Kidney (tissue), 14 donors: Measurements from ENCODE around the gene SHE. TPM values are rescaled to one million over a fixed set of nuclear protein-coding genes. Genes with fewer than 3 reads are reported as not detected.

Source experiments
- DNase-seq, 5 donors: peaks; one replicate each; pipeline ENCODE4 v3.0.0-alpha.2; 2013 to 2020
- FAIRE-seq: peaks from 2 replicates; lab custom pipeline; 2012; peaks lifted over from hg19 to GRCh38; lab: Jason Lieb, UNC
- H3K27ac ChIP-seq, 2 donors: one replicate each; pipeline ENCODE4 v1.7.0; 2013; ENCODE audit warnings: low read depth in 2 of 2, low read length in 2 of 2, inconsistent platforms in 1 of 2
- H3K27me3 ChIP-seq: one replicate; pipeline ENCODE4 v1.7.1; 2013; ENCODE audit warnings: low read length, inconsistent platforms; ENCODE audit not compliant: control insufficient read depth, insufficient read depth
- H3K36me3 ChIP-seq, 3 donors: one replicate each; pipeline versions ENCODE4 v1.7.0 to v1.7.1; 2013; ENCODE audit warnings: low read length in 3 of 3, control low read depth in 1 of 3, inconsistent platforms in 1 of 3; ENCODE audit not compliant: insufficient read depth in 3 of 3, control insufficient read depth in 2 of 3
- H3K4me1 ChIP-seq, 3 donors: one replicate each; pipeline versions ENCODE4 v1.7.0 to v1.7.1; 2013; ENCODE audit warnings: low read length in 3 of 3, inconsistent platforms in 1 of 3, low read depth in 1 of 3; ENCODE audit not compliant: control insufficient read depth in 2 of 3, insufficient read depth in 2 of 3
- H3K4me3 ChIP-seq, 3 donors: one replicate each; pipeline versions ENCODE4 v1.7.0 to v1.8.1; 2013; ENCODE audit warnings: low read length in 3 of 3, control low read depth in 1 of 3, inconsistent platforms in 1 of 3
- H3K9ac ChIP-seq, 3 donors: one replicate each; pipeline versions ENCODE4 v1.7.0 to v1.7.1; 2013; ENCODE audit warnings: low read length in 3 of 3, control low read depth in 1 of 3, inconsistent platforms in 1 of 3
- H3K9me3 ChIP-seq, 3 donors: one replicate each; pipeline versions ENCODE4 v1.7.0 to v1.7.1; 2013; ENCODE audit warnings: low read length in 3 of 3, control low read depth in 1 of 3, inconsistent platforms in 1 of 3; ENCODE audit not compliant: control insufficient read depth in 2 of 3, insufficient read depth in 1 of 3
- intact Hi-C: fragments of 100-400 bp; cut with DNase I; formaldehyde crosslinking; loops from one replicate; pipeline ENCODE4 v1.11.1; 2022
- polyA plus RNA-seq: library from polyadenylated mRNA; stranded (reverse); fragments of 350-450 nt; fragmentation: Illumina TruSeq; extraction: RNeasy Lipid Tissue Mini Kit (QIAGEN cat#74804); gene quantifications from one replicate; pipeline ENCODE4 v1.2.3, GENCODE V29; 2014; ENCODE audit warnings: low read depth, low replicate concordance; ENCODE audit not compliant: insufficient read depth
- total RNA-seq: library from RNA; stranded (reverse); fragmentation: NEBNext Ultra II Directional; extraction: Animal tissue kit (Norgen Biotek cat#: 25700); gene quantifications from one replicate; pipeline ENCODE4 v1.2.1, GENCODE V29; 2021
- TF ChIP-seq, protein P1 (sequence below): IDR thresholded peaks from 3 replicates; pipeline ENCODE4 v1.5.1; 2012; ENCODE audit warnings: mild to moderate bottlenecking, moderate library complexity, borderline replicate concordance; ENCODE audit not compliant: insufficient read depth; ENCODE audit errors: extremely low read depth
- donor health status: control.
- donor health status: control.
- donor health status: control.
- donor health status: control.
- donor health status: control.
- donor health status: DM: yes; HTN: yes; CAD: no.
- donor health status: Normal renal cell carcinoma (clear cell type).

SHE gene
- total and polyA plus RNA-seq, 2 donors from 2014 or later, result 7.6 to 18.1 TPM

DNA sequence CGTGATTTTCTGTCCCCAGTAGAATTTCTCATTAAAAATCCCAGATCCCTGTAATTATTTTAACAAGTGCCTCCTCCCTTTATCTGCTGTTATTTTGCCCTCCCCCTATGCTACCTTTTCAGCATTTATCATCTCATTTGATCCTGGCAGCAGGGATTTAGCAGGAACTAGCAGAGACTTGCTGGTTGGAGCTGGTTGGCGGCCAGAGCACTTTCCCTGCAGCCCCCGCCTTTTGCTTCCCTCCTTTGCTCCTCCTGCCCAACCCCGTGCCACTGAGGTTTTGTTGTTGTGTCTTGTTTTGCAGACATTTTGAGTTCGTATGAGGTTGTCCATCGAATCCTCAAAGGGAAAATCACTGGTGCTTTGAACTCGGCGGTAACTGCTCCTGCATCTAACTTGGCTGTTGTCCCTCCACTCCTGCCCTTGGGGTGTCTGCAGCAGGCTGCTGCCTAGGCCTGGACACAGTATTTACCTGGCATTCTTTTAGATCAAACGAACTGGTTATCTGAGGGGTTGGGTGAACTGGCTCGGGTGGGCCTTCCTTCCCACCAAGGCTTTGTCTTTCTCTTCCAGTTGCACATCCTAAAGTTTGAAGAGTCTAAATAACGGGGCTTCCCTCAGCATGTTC, 45.0 kb upstream of the SHE start:
- H3K4me3 ChIP-seq, result no peak overlapping the region
- peaks cover 4 to 33% (median 24%) of the 10 kb centered on the region in 3 donors for H3K36me3 ChIP-seq
- TF ChIP-seq, protein P1, sequence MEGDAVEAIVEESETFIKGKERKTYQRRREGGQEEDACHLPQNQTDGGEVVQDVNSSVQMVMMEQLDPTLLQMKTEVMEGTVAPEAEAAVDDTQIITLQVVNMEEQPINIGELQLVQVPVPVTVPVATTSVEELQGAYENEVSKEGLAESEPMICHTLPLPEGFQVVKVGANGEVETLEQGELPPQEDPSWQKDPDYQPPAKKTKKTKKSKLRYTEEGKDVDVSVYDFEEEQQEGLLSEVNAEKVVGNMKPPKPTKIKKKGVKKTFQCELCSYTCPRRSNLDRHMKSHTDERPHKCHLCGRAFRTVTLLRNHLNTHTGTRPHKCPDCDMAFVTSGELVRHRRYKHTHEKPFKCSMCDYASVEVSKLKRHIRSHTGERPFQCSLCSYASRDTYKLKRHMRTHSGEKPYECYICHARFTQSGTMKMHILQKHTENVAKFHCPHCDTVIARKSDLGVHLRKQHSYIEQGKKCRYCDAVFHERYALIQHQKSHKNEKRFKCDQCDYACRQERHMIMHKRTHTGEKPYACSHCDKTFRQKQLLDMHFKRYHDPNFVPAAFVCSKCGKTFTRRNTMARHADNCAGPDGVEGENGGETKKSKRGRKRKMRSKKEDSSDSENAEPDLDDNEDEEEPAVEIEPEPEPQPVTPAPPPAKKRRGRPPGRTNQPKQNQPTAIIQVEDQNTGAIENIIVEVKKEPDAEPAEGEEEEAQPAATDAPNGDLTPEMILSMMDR, result no peak
- intact Hi-C loops, result loop anchor here (5.0 kb wide), 1 partner anchor 70 kb away; no protein-coding TSS in a partner anchor
- no peaks in the 10 kb centered on the region for H3K27me3 ChIP-seq
- H3K9me3 ChIP-seq, result no peaks in the 10 kb centered on the region
- peak overlapping the region; percentile 20 to 36 for H3K27ac ChIP-seq
- peaks cover 0 to 10% (median 5%) of the 10 kb centered on the region in 3 donors for H3K4me1 ChIP-seq
- no peak for DNase-seq
- FAIRE-seq, result no peak
- H3K9ac ChIP-seq, result peak overlapping the region in 1 of 3 donors; percentile 28

DNA sequence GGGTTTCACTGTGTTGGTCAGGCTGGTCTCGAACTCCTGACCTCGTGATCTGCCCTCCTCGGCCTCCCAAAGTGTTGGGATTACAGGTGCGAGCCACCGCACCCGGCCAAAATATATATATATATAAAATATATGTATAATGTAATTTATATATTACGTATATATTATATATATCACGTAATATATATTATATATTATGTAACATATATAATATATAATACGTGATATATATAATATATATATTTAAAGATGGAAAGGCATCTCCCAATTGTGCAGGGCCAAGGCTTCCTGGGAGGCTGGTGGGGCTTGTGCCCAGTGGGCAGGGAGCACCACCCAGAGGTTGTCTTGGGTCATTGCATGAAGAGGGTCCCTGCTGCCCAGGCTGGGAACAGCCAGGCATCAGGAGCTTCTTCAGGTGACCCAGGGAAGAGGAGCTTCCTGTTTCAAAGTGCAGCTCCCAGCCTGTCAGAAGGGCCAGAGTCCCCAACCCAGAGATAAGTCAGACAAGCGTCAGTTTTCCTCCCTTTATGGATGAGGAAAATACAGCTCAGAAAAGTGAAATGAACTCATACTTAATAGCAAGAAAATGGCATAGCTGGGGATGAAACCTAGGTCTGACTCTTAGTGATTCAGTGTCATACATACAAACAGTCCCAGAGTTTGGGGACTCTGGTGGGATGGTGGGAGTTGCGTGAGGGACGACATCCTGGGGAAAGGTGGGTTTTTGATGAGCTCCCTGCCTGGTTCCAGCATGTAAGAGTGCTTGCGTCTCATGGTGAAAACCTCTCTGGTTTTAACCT, 44.3 kb upstream of the SHE start:
- peak overlapping the region in 1 of 3 donors; percentile 26 for H3K9ac ChIP-seq
- DNase-seq (peak in 4 of 5 donors; percentile 38 to 56 (median 52)), FAIRE-seq (no peak)
- H3K9me3 ChIP-seq, result no peaks in the 10 kb centered on the region
- no peak overlapping the region for H3K27ac ChIP-seq
- no peak overlapping the region for H3K4me3 ChIP-seq
- TF ChIP-seq, protein P1, result peak; percentile 69
- intact Hi-C loops, result loop anchor here (5.0 kb wide), 1 partner anchor 69 kb away; no protein-coding TSS in a partner anchor
- peaks cover 0 to 25% (median 16%) of the 10 kb centered on the region in 3 donors for H3K36me3 ChIP-seq
- peaks cover 0 to 10% (median 5%) of the 10 kb centered on the region in 3 donors for H3K4me1 ChIP-seq
- H3K27me3 ChIP-seq, result no peaks in the 10 kb centered on the region

DNA sequence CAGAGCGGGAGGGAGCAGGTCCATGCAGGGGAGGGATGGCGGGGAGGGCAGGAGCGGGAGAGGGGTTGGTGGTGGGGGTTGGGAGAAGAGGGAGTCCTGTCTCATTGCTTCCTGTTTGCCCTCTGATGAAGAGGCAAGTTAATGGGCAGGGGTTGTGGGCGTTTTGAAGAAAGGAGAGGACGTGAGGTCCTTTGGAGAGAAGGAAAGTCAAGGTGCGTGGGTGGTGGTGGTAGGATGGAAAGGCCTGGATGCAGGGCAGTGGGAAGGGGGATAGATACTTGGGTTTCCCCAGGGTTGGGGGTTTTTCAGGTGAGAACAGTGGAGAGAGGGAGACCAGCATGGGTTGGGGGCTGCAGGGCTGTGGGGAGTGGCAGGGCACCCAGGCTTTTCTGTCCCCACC, 39.0 kb upstream of the SHE start:
- H3K9me3 ChIP-seq, result no peaks in the 10 kb centered on the region
- intact Hi-C loops, result no loop called here

More for the DNA sequence above, 39.0 kb upstream of the SHE start:
- FAIRE-seq (no peak), DNase-seq (no peak)
- no peak overlapping the region for H3K9ac ChIP-seq
- TF ChIP-seq, protein P1, result no peak
- no peak overlapping the region for H3K27ac ChIP-seq
- H3K27me3 ChIP-seq, result no peaks in the 10 kb centered on the region
- no peaks in the 10 kb centered on the region for H3K4me1 ChIP-seq
- H3K4me3 ChIP-seq, result no peak overlapping the region
- no peaks in the 10 kb centered on the region for H3K36me3 ChIP-seq
